Naive thymus-derived CD4-positive, alpha-beta T cell (primary cell): ENCODE data around the gene MMP17. TPM values are rescaled to one million over a fixed set of nuclear protein-coding genes. Genes with fewer than 3 reads are reported as not detected.
"Not testable (repeated sequence)": the region's sequence is repeated elsewhere in the genome, so short reads cannot be mapped to it uniquely, and the experiment has no call there.

Source experiments
- ATAC-seq: fragments of 150-1000 bp; cut with Tn5 transposase; 2 replicates; pipeline ENCODE4 v1.10.0; 2021; ENCODE audit warnings: mild to moderate bottlenecking, moderate library complexity
- CTCF ChIA-PET: fragments of 350-600 bp; sonication (Branson Sonifier 250); formaldehyde crosslinking; loops from one replicate; lab custom pipeline; 2021; ENCODE audit warnings: antibody characterized with exemption; lab: Charles Lee
- POLR2A ChIA-PET: fragments of 350-600 bp; sonication (Branson Sonifier 250); formaldehyde crosslinking; loops from one replicate; lab custom pipeline; 2021; ENCODE audit warnings: antibody characterized with exemption, inconsistent platforms; lab: Charles Lee
- DNase-seq, 9 donors: peaks; one replicate each; pipeline versions ENCODE4 v3.0.0 to v3.0.0-alpha.2; 2020 to 2022; ENCODE audit warnings: mixed read lengths in 1 of 9
- H3K27ac ChIP-seq: one replicate; pipeline ENCODE4 v1.7.0; 2013; ENCODE audit warnings: mild to moderate bottlenecking, low read depth, low read length, moderate library complexity
- H3K27me3 ChIP-seq, 2 donors: one replicate each; pipeline ENCODE4 v1.7.0; 2013; ENCODE audit warnings: low read length in 2 of 2, mild to moderate bottlenecking in 2 of 2, moderate library complexity in 2 of 2; ENCODE audit not compliant: control insufficient read depth in 2 of 2, insufficient read depth in 2 of 2
- H3K36me3 ChIP-seq, 3 experiments: 1 replicate in 2 of 3; 2 replicates in 1 of 3; pipeline ENCODE4 v1.7.0; 2013; ENCODE audit warnings: low read length in 3 of 3, mild to moderate bottlenecking in 3 of 3, moderate library complexity in 1 of 3; ENCODE audit not compliant: insufficient read depth in 3 of 3, control insufficient read depth in 2 of 3
- H3K4me1 ChIP-seq, 2 donors: one replicate each; pipeline ENCODE4 v1.7.0; 2013; ENCODE audit warnings: low read length in 2 of 2, mild to moderate bottlenecking in 2 of 2, moderate library complexity in 1 of 2; ENCODE audit not compliant: control insufficient read depth in 2 of 2, insufficient read depth in 2 of 2
- H3K4me3 ChIP-seq: 2 replicates; pipeline ENCODE4 v1.7.0; 2013; ENCODE audit warnings: mild to moderate bottlenecking, low read length
- H3K9me3 ChIP-seq, 3 experiments: 1 replicate in 2 of 3; 2 replicates in 1 of 3; pipeline ENCODE4 v1.7.0; 2013; ENCODE audit warnings: low read length in 3 of 3; ENCODE audit not compliant: control insufficient read depth in 2 of 3
- H3K27ac Mint-ChIP-seq, 9 donors: one replicate each; pipeline ENCODE4 v1.8.0; 2020 to 2022; ENCODE audit warnings: mixed read lengths in 9 of 9, mild to moderate bottlenecking in 8 of 9, moderate library complexity in 5 of 9, inconsistent platforms in 2 of 9
- H3K27me3 Mint-ChIP-seq, 5 donors: one replicate each; pipeline ENCODE4 v1.8.0; 2021 to 2022; ENCODE audit warnings: mixed read lengths in 5 of 5, mild to moderate bottlenecking in 1 of 5
- H3K36me3 Mint-ChIP-seq, 5 donors: one replicate each; pipeline ENCODE4 v1.8.0; 2020 to 2022; ENCODE audit warnings: mixed read lengths in 5 of 5, mild to moderate bottlenecking in 3 of 5, inconsistent platforms in 1 of 5
- H3K4me1 Mint-ChIP-seq, 7 donors: one replicate each; pipeline ENCODE4 v1.8.0; 2020 to 2022; ENCODE audit warnings: mixed read lengths in 7 of 7, mild to moderate bottlenecking in 3 of 7, inconsistent platforms in 1 of 7
- H3K4me3 Mint-ChIP-seq, 10 donors: one replicate each; pipeline ENCODE4 v1.8.0; 2020 to 2022; ENCODE audit warnings: mild to moderate bottlenecking in 10 of 10, mixed read lengths in 10 of 10, moderate library complexity in 6 of 10, inconsistent platforms in 2 of 10
- H3K9me3 Mint-ChIP-seq, 11 donors: one replicate each; pipeline ENCODE4 v1.8.0; 2020 to 2022; ENCODE audit warnings: mixed read lengths in 11 of 11, mild to moderate bottlenecking in 4 of 11, inconsistent platforms in 1 of 11, moderate library complexity in 1 of 11
- intact Hi-C, 2 donors: fragments of 100-400 bp; cut with micrococcal nuclease; formaldehyde crosslinking; loops; one replicate each; pipeline ENCODE4 v1.15.1; 2023
- polyA plus RNA-seq, 2 donors: library from polyadenylated mRNA; unstranded; fragments of 300-500 nt; fragmentation: Illumina TruSeq; gene quantifications; one replicate each; pipeline ENCODE4 v1.2.3, GENCODE V29; 2021
- total RNA-seq, 6 experiments: library from RNA in 5 of 6; stranded (reverse) in 5 of 6; gene quantifications; 1 replicate in 5 of 6; 2 replicates in 1 of 6; pipeline ENCODE4 v1.2.3 and lab custom pipeline; 2021 to 2026

MMP17 gene
- total and polyA plus RNA-seq, 7 experiments from 2014 or later, result 1.1 to 9.3 TPM; not detected in 5

- CTCF ChIA-PET, H3K4me1 ChIP-seq, H3K27me3 Mint-ChIP-seq, H3K36me3 Mint-ChIP-seq, H3K9me3 Mint-ChIP-seq, ATAC-seq, H3K27ac Mint-ChIP-seq, H3K27ac ChIP-seq, H3K27me3 ChIP-seq, DNase-seq, H3K4me3 ChIP-seq, POLR2A ChIA-PET, H3K9me3 ChIP-seq, H3K36me3 ChIP-seq, H3K4me3 Mint-ChIP-seq: not testable (repeated sequence)
- intact Hi-C loops, result loop anchor here (10.0 kb wide), 4 partner anchors 177 to 1017 kb away; partner anchors contain the start of genes RAN (in 2 of the 2) and SFSWAP (in 1 of the 2)
- H3K4me1 Mint-ChIP-seq, result peaks cover under 1 to 14% (median 10%) of the 10 kb centered on the region in 7 donors
Measured at GRCh38 chr12:131891722-131892121, 63.5 kb downstream of the MMP17 start.

- no peaks in the 10 kb centered on the region for H3K9me3 ChIP-seq
- H3K4me1 ChIP-seq, result peaks cover 0 to 12% of the 10 kb centered on the region in 2 donors
- Mint-ChIP-seq H3K4me1 (peaks cover 10 to 24% (median 20%) of the 10 kb centered on the region in 7 donors), H3K36me3 (no peaks in the 10 kb centered on the region), H3K4me3 (peak overlapping the region in 7 of 10 donors; percentile 51 to 93 (median 67)), H3K27ac (peak overlapping the region in 5 of 9 donors; percentile 25 to 74 (median 61)), H3K9me3 (peaks cover 0 to 4% (median 0%) of the 10 kb centered on the region in 11 donors), H3K27me3 (no peaks in the 10 kb centered on the region)
- DNase-seq (peak in 1 of 9 donors; percentile 22), ATAC-seq (no peak)
- H3K27ac ChIP-seq, result no peak overlapping the region
- ChIA-PET POLR2A (interaction anchor here (0.8 kb wide), 1 partner anchor 67 kb away, joined by 4 read pairs; no protein-coding TSS in a partner anchor), CTCF (no interaction called here)
- intact Hi-C loops, result loop anchor here (10.0 kb wide), 4 partner anchors 178 to 1018 kb away; partner anchors contain the start of genes RAN (in 2 of the 2) and SFSWAP (in 1 of the 2)
- no peak overlapping the region for H3K4me3 ChIP-seq
- no peaks in the 10 kb centered on the region for H3K27me3 ChIP-seq
- no peaks in the 10 kb centered on the region for H3K36me3 ChIP-seq
Measured at GRCh38 chr12:131892711-131893604, 64.8 kb downstream of the MMP17 start.

- H3K27me3 Mint-ChIP-seq, result no peaks in the 10 kb centered on the region
- peaks cover 10 to 29% (median 22%) of the 10 kb centered on the region in 7 donors for H3K4me1 Mint-ChIP-seq
- Histone ChIP-seq H3K27ac (peak overlapping the region; percentile 23), H3K9me3 (no peaks in the 10 kb centered on the region), H3K36me3 (no peaks in the 10 kb centered on the region), H3K4me3 (no peak overlapping the region), H3K27me3 (no peaks in the 10 kb centered on the region), H3K4me1 (peaks cover 0 to 12% of the 10 kb centered on the region in 2 donors)
- CTCF ChIA-PET, result no interaction called here
- peak overlapping the region in 8 of 9 donors; percentile 8 to 85 (median 69) for H3K27ac Mint-ChIP-seq
- ATAC-seq, result no peak
- DNase-seq, result peak in 3 of 9 donors; percentile 17 to 26 (median 20)
- POLR2A ChIA-PET, result interaction anchor here (0.8 kb wide), 1 partner anchor 66 kb away, joined by 4 read pairs; no protein-coding TSS in a partner anchor
- no peaks in the 10 kb centered on the region for H3K36me3 Mint-ChIP-seq
- H3K9me3 Mint-ChIP-seq, result peaks cover 0 to 4% (median 0%) of the 10 kb centered on the region in 11 donors
- H3K4me3 Mint-ChIP-seq, result peak overlapping the region; percentile 4 to 93 (median 62)
- intact Hi-C loops, result loop anchor here (1.0 to 10.0 kb wide), 10 partner anchors 36 to 1019 kb away; partner anchors contain the start of genes EP400 (in 2 of the 2), RAN (in 2 of the 2), SFSWAP (in 2 of the 2) and PUS1 (in 1 of the 2)
Measured at GRCh38 chr12:131893605-131894312, 65.6 kb downstream of the MMP17 start.

GRCh38 chr12:131894313-131894860 lies 66.2 kb downstream of the MMP17 start, which contains the start of gene ULK1:
Gene ULK1, plus strand, starts transcription at chr12:131894622. Its CDS starts 380 bp downstream, at chr12:131895002.
- Mint-ChIP-seq H3K4me3 (peak within 1 kb of the TSS; percentile 86 to 94 (median 92)), H3K4me1 (peaks cover 10 to 29% (median 22%) of the 10 kb centered on the region in 7 donors), H3K27ac (peak within 1 kb of the TSS; percentile 68 to 94 (median 85)), H3K36me3 (no peaks in the 10 kb centered on the region), H3K9me3 (peaks cover 0 to 4% (median 0%) of the 10 kb centered on the region in 11 donors), H3K27me3 (no peaks in the 10 kb centered on the region)
- Histone ChIP-seq H3K4me3 (peak within 1 kb of the TSS; percentile 71), H3K27me3 (no peaks in the 10 kb centered on the region), H3K4me1 (peaks cover 0 to 12% of the 10 kb centered on the region in 2 donors), H3K9me3 (no peaks in the 10 kb centered on the region), H3K27ac (peak within 1 kb of the TSS; percentile 83), H3K36me3 (no peaks in the 10 kb centered on the region)
- ChIA-PET CTCF (no interaction called here), POLR2A (no interaction called here)
- ATAC-seq (peak; percentile 88), DNase-seq (peak; percentile 85 to 97 (median 92))
- intact Hi-C loops, result loop anchor here (1.0 to 10.0 kb wide), 10 partner anchors 35 to 1020 kb away; partner anchors contain the start of genes EP400 (in 2 of the 2), RAN (in 2 of the 2), SFSWAP (in 2 of the 2) and PUS1 (in 1 of the 2)

- Mint-ChIP-seq H3K27ac (peak overlapping the region; percentile 68 to 94 (median 85)), H3K9me3 (peaks cover 0 to 4% (median 0%) of the 10 kb centered on the region in 11 donors), H3K27me3 (no peaks in the 10 kb centered on the region), H3K4me3 (peak overlapping the region; percentile 86 to 94 (median 92)), H3K36me3 (no peaks in the 10 kb centered on the region), H3K4me1 (peaks cover 12 to 34% (median 25%) of the 10 kb centered on the region in 7 donors)
- intact Hi-C loops, result loop anchor here (1.0 to 10.0 kb wide), 10 partner anchors 34 to 1020 kb away; partner anchors contain the start of genes EP400 (in 2 of the 2), RAN (in 2 of the 2), SFSWAP (in 2 of the 2) and PUS1 (in 1 of the 2)
- peak overlapping the region; percentile 67 for H3K27ac ChIP-seq
- ATAC-seq, result no peak
- H3K4me1 ChIP-seq, result peaks cover 0 to 12% of the 10 kb centered on the region in 2 donors
- peak overlapping the region; percentile 71 for H3K4me3 ChIP-seq
- no peaks in the 10 kb centered on the region for H3K9me3 ChIP-seq
- ChIA-PET POLR2A (no interaction called here), CTCF (no interaction called here)
- peak in 1 of 9 donors; percentile 21 for DNase-seq
- H3K27me3 ChIP-seq, result no peaks in the 10 kb centered on the region
- H3K36me3 ChIP-seq, result no peaks in the 10 kb centered on the region
Measured at GRCh38 chr12:131894981-131895639, 66.9 kb downstream of the MMP17 start.
